RWPE2 (cell line): ENCODE data around the gene C5orf58.

Experiments
- ATAC-seq: fragments of 200-7000 bp; cut with Tn5 transposase; 3 replicates; pipeline ENCODE4 v1.9.1; 2021; ENCODE audit warnings: low read depth
- DNase-seq: peaks from one replicate; pipeline ENCODE4 v3.0.0-alpha.2; 2020; ENCODE audit warnings: low spot score
- H3K27ac ChIP-seq: fragments of 450-650 bp; 2 replicates; pipeline ENCODE4 v1.5.1; 2017; ENCODE audit warnings: mild to moderate bottlenecking; ENCODE audit not compliant: poor library complexity, severe bottlenecking
- H3K27me3 ChIP-seq: fragments of 250-450 bp; sonication (Bioruptor Pico); 2 replicates; pipeline ENCODE4 v1.5.1; 2021; ENCODE audit warnings: mild to moderate bottlenecking, moderate library complexity; ENCODE audit not compliant: insufficient read depth, poor library complexity, severe bottlenecking
- H3K36me3 ChIP-seq: fragments of 250-450 bp; sonication (Bioruptor Pico); 2 replicates; pipeline ENCODE4 v1.5.1; 2020; ENCODE audit warnings: low read depth, mild to moderate bottlenecking, moderate library complexity
- H3K4me1 ChIP-seq: fragments of 250-450 bp; sonication (Bioruptor Pico); 2 replicates; pipeline ENCODE4 v1.5.1; 2021; ENCODE audit warnings: mild to moderate bottlenecking, moderate library complexity; ENCODE audit not compliant: insufficient read depth, poor library complexity, severe bottlenecking
- H3K4me3 ChIP-seq: fragments of 250-450 bp; sonication (Bioruptor Pico); 2 replicates; pipeline ENCODE4 v1.5.1; 2021; ENCODE audit warnings: mild to moderate bottlenecking, moderate library complexity; ENCODE audit not compliant: severe bottlenecking
- H3K9me3 ChIP-seq: fragments of 250-450 bp; sonication (Bioruptor Pico); 2 replicates; pipeline ENCODE4 v1.5.1; 2021; ENCODE audit warnings: mild to moderate bottlenecking, moderate library complexity; ENCODE audit not compliant: severe bottlenecking
- CTCF ChIP-seq: fragments of 450-650 bp; IDR thresholded peaks from one replicate; pipeline ENCODE4 v1.5.1; 2017; ENCODE audit warnings: mild to moderate bottlenecking, moderate library complexity; ENCODE audit not compliant: poor library complexity, severe bottlenecking

Gene C5orf58

DNA sequence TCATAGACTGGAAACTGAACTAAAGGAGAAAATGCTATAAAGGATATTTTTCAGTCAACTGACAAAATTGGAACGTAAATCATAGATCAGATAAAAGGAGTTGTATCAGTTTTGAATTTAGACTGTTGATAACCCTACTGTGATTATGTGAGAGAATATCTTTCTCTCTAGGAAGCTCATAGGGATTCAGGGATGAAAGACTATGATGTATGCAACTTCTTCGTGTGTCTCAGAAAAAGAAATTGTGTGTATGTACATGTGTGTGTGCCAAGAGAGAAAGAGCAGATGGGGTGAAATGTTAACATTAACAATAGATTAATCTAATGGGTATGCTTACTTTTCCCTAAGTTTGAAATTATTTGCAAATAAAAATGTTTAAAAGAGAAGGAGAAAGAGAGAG is 30.7 kb upstream of the C5orf58 start:
- ATAC-seq: no peak
- TF ChIP-seq CTCF: no peak
- no peaks in the 10 kb centered on the region for H3K27me3 ChIP-seq

GRCh38 chr5:170204202-170204601 is 28.6 kb upstream of the C5orf58 start:
- ATAC-seq (no peak), DNase-seq (no peak)
- H3K27ac ChIP-seq: no peak overlapping the region
- no peaks in the 10 kb centered on the region for H3K9me3 ChIP-seq
- H3K36me3 ChIP-seq: no peaks in the 10 kb centered on the region
- H3K4me1 ChIP-seq: no peaks in the 10 kb centered on the region
- no peak for TF ChIP-seq CTCF
- H3K27me3 ChIP-seq: no peaks in the 10 kb centered on the region
- no peak overlapping the region for H3K4me3 ChIP-seq

More for the DNA sequence above, 30.7 kb upstream of the C5orf58 start:
- no peaks in the 10 kb centered on the region for H3K4me1 ChIP-seq
- no peak overlapping the region for H3K4me3 ChIP-seq
- no peaks in the 10 kb centered on the region for H3K36me3 ChIP-seq
- no peaks in the 10 kb centered on the region for H3K9me3 ChIP-seq
- DNase-seq: no peak
- no peak overlapping the region for H3K27ac ChIP-seq

- H3K36me3 ChIP-seq: no peaks in the 10 kb centered on the region
- no peaks in the 10 kb centered on the region for H3K9me3 ChIP-seq
- peaks cover 2% of the 10 kb centered on the region for H3K4me1 ChIP-seq
- no peak for TF ChIP-seq CTCF
- DNase-seq (no peak), ATAC-seq (no peak)
- no peak overlapping the region for H3K4me3 ChIP-seq
- no peak overlapping the region for H3K27ac ChIP-seq
- H3K27me3 ChIP-seq: no peaks in the 10 kb centered on the region
These were observed 26.6 kb upstream of the C5orf58 start for GRCh38 chr5:170206216-170206615.

DNA sequence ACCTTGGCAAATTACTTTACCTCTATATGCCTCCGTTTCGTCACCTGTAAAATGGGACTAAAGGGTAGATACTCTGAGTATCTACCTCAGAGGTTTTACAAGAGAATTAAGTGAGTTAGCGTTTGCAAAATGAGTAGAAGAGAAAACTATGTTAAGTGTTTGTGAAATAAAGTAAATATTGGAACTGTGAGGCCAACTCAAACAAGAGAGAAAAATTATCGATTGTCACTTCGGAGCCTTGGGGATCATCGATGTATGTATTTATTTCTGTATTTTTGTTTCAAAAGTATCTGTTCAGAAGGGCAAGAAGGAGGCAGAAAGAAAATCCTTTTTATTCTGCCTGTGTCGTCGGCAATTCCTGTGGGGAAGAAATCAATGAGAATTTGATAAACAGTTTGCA is 25.8 kb upstream of the C5orf58 start:
- H3K27me3 ChIP-seq: no peaks in the 10 kb centered on the region
- H3K36me3 ChIP-seq: no peaks in the 10 kb centered on the region
- no peak overlapping the region for H3K27ac ChIP-seq
- H3K9me3 ChIP-seq: no peaks in the 10 kb centered on the region
- peaks cover 9% of the 10 kb centered on the region for H3K4me1 ChIP-seq
- DNase-seq (no peak), ATAC-seq (no peak)
- no peak for TF ChIP-seq CTCF
- no peak overlapping the region for H3K4me3 ChIP-seq

GRCh38 chr5:170211575-170212334 is 21.0 kb upstream of the C5orf58 start:
- ATAC-seq: peak; percentile 92
- Histone ChIP-seq H3K4me3 (no peak overlapping the region), H3K9me3 (no peaks in the 10 kb centered on the region), H3K27me3 (no peaks in the 10 kb centered on the region), H3K36me3 (no peaks in the 10 kb centered on the region), H3K4me1 (peaks cover 15% of the 10 kb centered on the region), H3K27ac (peak overlapping the region; percentile 84)
- no peak for DNase-seq
- no peak for TF ChIP-seq CTCF
